ENCODE data around the gene PHKB.
"Not testable (repeated sequence)": the region's sequence is repeated elsewhere in the genome, so short reads cannot be mapped to it uniquely, and the experiment has no call there.

Gene PHKB

DNA sequence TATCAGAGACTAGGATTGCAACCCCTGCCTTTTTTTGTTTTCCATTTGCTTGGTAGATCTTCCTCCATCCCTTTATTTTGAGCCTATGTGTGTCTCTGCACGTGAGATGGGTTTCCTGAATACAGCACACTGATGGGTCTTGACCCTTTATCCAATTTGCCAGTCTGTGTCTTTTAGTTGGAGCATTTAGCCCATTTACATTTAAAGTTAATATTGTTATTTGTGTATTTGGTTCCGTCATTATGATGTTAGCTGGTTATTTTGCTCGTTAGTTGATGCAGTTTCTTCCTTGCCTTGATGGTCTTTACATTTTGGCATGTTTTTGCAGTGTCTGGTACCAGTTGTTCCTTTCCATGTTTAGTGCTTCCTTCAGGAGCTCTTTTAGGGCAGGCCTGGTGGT is 220.4 kb downstream of the PHKB start:
- H3K27ac Mint-ChIP-seq; intact Hi-C loops (cut with micrococcal nuclease); H3K27me3 Mint-ChIP-seq; H3K4me3 Mint-ChIP-seq; H3K4me1 Mint-ChIP-seq (ENCODE audit: low read depth): not testable (repeated sequence)
- Mint-ChIP-seq H3K36me3 (ENCODE audit: low read depth) (peaks cover 79% of the 10 kb centered on the region), H3K9me3 (peaks cover 32% of the 10 kb centered on the region)

DNA sequence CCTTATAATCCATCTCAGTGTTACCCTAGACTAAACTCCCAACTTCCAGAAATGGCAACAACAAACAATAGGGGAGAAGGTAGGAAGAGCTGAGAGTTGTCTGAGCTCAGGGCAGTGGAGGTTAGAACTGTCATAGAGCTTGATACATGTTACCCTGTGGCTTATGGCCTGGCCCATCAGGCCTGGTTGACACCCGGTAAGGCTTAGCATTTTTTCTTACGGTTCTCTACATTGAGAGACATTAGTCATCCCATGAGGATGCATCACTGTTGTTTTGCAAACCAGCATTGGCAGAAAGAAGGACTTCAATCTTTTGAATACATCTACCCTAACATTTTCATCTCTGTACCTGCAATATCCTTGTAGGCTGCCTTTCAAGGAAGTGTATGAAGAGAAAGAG is 226.6 kb downstream of the PHKB start:
- intact Hi-C loops (cut with micrococcal nuclease): no loop called here
- Mint-ChIP-seq H3K4me1 (ENCODE audit: low read depth) (peaks cover 5% of the 10 kb centered on the region), H3K27me3 (no peaks in the 10 kb centered on the region), H3K36me3 (ENCODE audit: low read depth) (peaks cover 71% of the 10 kb centered on the region), H3K27ac (no peak overlapping the region), H3K4me3 (no peak overlapping the region), H3K9me3 (peaks cover 3% of the 10 kb centered on the region)

DNA sequence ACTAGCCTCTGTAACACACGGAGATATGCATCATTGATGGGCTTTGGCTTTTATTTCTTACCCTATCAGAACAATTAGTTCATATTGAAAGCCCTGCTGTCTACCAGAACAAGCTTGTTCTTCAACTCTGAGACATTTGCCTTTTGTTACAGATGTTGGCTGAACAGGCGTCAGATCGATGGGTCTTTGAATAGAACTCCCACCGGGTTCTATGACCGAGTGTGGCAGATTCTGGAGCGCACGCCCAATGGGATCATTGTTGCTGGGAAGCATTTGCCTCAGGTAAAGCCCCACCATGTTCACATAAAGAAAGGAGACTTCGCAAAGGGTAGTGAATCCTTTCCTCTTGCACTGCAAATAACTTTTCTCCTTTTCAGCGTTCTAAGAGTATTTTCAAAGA is 232.1 kb downstream of the PHKB start:
- Mint-ChIP-seq H3K27me3 (no peaks in the 10 kb centered on the region), H3K4me1 (ENCODE audit: low read depth) (peaks cover 5% of the 10 kb centered on the region), H3K27ac (no peak overlapping the region), H3K4me3 (no peak overlapping the region), H3K9me3 (no peaks in the 10 kb centered on the region), H3K36me3 (ENCODE audit: low read depth) (peaks cover 86% of the 10 kb centered on the region)
- intact Hi-C loops (cut with micrococcal nuclease): no loop called here

DNA sequence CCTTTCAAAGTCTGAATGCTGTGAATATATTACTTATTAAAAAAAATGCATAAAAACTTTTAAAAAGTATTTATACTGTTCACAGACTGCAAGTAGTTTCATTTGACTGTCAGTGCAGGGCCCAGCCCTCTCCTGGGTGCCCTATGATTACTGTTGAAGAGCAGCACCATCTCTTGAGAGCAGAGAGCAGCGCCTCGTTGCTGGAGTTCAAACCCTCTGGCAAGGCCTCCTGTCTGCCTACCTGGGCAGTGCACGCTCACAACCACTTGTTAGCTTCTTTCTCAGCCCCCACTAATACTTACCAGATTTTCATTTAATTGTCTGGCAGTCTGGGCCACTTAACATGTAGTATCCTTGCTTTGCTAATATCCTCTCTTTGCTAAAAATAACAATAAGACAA is 233.4 kb downstream of the PHKB start:
- Mint-ChIP-seq H3K27me3 (no peaks in the 10 kb centered on the region), H3K9me3 (no peaks in the 10 kb centered on the region), H3K36me3 (ENCODE audit: low read depth) (peaks cover 85% of the 10 kb centered on the region), H3K27ac (no peak overlapping the region), H3K4me1 (ENCODE audit: low read depth) (peaks cover 11% of the 10 kb centered on the region), H3K4me3 (no peak overlapping the region)
- intact Hi-C loops (cut with micrococcal nuclease): no loop called here

- Mint-ChIP-seq H3K27me3 (no peaks in the 10 kb centered on the region), H3K4me1 (ENCODE audit: low read depth) (peaks cover 11% of the 10 kb centered on the region), H3K27ac (no peak overlapping the region), H3K9me3 (no peaks in the 10 kb centered on the region), H3K36me3 (ENCODE audit: low read depth) (peaks cover 82% of the 10 kb centered on the region), H3K4me3 (no peak overlapping the region)
- intact Hi-C loops (cut with micrococcal nuclease): no loop called here
These were observed 234.6 kb downstream of the PHKB start for GRCh38 chr16:47695756-47696155.

- no peak overlapping the region for H3K27ac Mint-ChIP-seq
- no peaks in the 10 kb centered on the region for H3K9me3 Mint-ChIP-seq
- intact Hi-C loops (cut with micrococcal nuclease): no loop called here
- peaks cover 6% of the 10 kb centered on the region for H3K4me1 Mint-ChIP-seq (ENCODE audit: low read depth)
- peaks cover 84% of the 10 kb centered on the region for H3K36me3 Mint-ChIP-seq (ENCODE audit: low read depth)
- H3K27me3 Mint-ChIP-seq: no peaks in the 10 kb centered on the region
- H3K4me3 Mint-ChIP-seq: no peak overlapping the region
These were observed 236.7 kb downstream of the PHKB start for GRCh38 chr16:47697826-47698225.

GRCh38 chr16:47699106-47699505 is 238.0 kb downstream of the PHKB start:
- no peaks in the 10 kb centered on the region for H3K27me3 Mint-ChIP-seq
- no peak overlapping the region for H3K4me3 Mint-ChIP-seq
- H3K9me3 Mint-ChIP-seq: no peaks in the 10 kb centered on the region
- intact Hi-C loops (cut with micrococcal nuclease): no loop called here
- H3K27ac Mint-ChIP-seq: no peak overlapping the region
- H3K36me3 Mint-ChIP-seq (ENCODE audit: low read depth): peaks cover 80% of the 10 kb centered on the region
- peaks cover 6% of the 10 kb centered on the region for H3K4me1 Mint-ChIP-seq (ENCODE audit: low read depth)

- H3K27me3 Mint-ChIP-seq: no peaks in the 10 kb centered on the region
- peaks cover 6% of the 10 kb centered on the region for H3K4me1 Mint-ChIP-seq (ENCODE audit: low read depth)
- H3K36me3 Mint-ChIP-seq (ENCODE audit: low read depth): peaks cover 65% of the 10 kb centered on the region
These were observed 239.9 kb downstream of the PHKB start for GRCh38 chr16:47700857-47701587.

GRCh38 chr16:47705266-47705665 is 244.1 kb downstream of the PHKB start:
- intact Hi-C loops (cut with micrococcal nuclease): no loop called here
- no peak overlapping the region for H3K27ac Mint-ChIP-seq
- no peak overlapping the region for H3K4me3 Mint-ChIP-seq
- H3K27me3 Mint-ChIP-seq: no peaks in the 10 kb centered on the region
- no peaks in the 10 kb centered on the region for H3K9me3 Mint-ChIP-seq
- H3K36me3 Mint-ChIP-seq (ENCODE audit: low read depth): peaks cover 34% of the 10 kb centered on the region
- H3K4me1 Mint-ChIP-seq (ENCODE audit: low read depth): no peaks in the 10 kb centered on the region

More at GRCh38 chr16:47700857-47701587, 239.9 kb downstream of the PHKB start:
- Mint-ChIP-seq H3K4me3 (no peak overlapping the region), H3K9me3 (no peaks in the 10 kb centered on the region), H3K27ac (no peak overlapping the region)
- intact Hi-C loops (cut with micrococcal nuclease): no loop called here

- Mint-ChIP-seq H3K36me3 (ENCODE audit: low read depth) (peaks cover 4% of the 10 kb centered on the region), H3K27ac (no peak overlapping the region), H3K27me3 (no peaks in the 10 kb centered on the region), H3K4me1 (ENCODE audit: low read depth) (no peaks in the 10 kb centered on the region), H3K4me3 (no peak overlapping the region), H3K9me3 (no peaks in the 10 kb centered on the region)
- intact Hi-C loops (cut with micrococcal nuclease): no loop called here
These were observed 250.7 kb downstream of the PHKB start for GRCh38 chr16:47711809-47712208.

- Mint-ChIP-seq H3K4me3 (no peak overlapping the region), H3K27ac (no peak overlapping the region), H3K9me3 (no peaks in the 10 kb centered on the region), H3K27me3 (no peaks in the 10 kb centered on the region), H3K4me1 (ENCODE audit: low read depth) (no peaks in the 10 kb centered on the region), H3K36me3 (ENCODE audit: low read depth) (no peaks in the 10 kb centered on the region)
- intact Hi-C loops (cut with micrococcal nuclease): no loop called here
These were observed 251.4 kb downstream of the PHKB start for GRCh38 chr16:47712276-47713224.

DNA sequence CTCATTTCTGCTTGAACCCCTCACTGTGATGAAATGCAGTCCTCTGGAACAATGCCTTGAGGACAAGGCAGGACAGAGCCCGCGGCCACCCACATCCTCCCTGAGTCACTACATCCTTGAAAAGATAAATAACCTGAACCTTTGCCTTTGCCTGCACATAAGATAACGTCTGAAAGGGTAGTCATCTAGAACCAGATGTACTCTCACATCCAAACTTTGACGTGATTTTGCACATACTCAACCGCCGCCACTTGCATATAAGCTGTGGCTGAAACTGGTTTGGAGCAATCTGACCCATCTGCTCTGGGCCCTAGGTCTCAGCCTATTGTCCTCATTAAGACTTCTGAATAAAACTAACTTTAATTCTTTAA is 252.1 kb downstream of the PHKB start:
- intact Hi-C loops (cut with micrococcal nuclease): no loop called here
- Mint-ChIP-seq H3K4me3 (no peak overlapping the region), H3K4me1 (ENCODE audit: low read depth) (no peaks in the 10 kb centered on the region), H3K27ac (no peak overlapping the region), H3K9me3 (no peaks in the 10 kb centered on the region), H3K36me3 (ENCODE audit: low read depth) (no peaks in the 10 kb centered on the region), H3K27me3 (no peaks in the 10 kb centered on the region)

DNA sequence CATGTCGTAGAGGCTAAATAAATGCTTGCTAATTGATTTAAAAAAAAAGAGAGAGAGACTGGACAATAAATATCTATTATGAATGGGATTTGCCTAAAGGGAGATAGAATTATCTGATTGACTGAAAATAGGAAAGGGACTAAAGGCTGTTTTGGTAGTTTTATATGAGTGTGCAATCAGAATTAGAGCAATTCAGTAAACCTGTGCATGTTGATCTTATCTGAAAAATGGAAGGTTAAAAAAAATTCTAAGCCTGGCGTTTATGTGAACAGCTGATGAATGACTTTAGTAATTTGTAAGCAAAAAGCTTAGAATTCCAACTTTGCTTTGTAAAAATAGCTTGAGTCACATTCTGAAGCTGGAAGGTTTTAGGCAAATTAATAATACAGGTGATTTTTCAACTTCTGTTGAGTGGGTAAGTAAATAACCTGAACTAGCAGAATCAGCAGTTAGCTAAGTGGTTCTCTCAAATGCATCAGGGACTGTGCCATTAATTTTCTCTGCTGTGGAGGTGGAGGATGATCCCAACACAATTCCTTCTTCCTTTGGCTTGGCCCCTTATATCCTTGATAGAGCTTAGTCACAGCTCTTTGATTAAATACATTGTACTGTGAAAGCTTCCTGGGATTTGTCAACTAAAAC is 254.4 kb downstream of the PHKB start:
- H3K9me3 Mint-ChIP-seq: no peaks in the 10 kb centered on the region
- H3K27me3 Mint-ChIP-seq: no peaks in the 10 kb centered on the region
- H3K27ac Mint-ChIP-seq: no peak overlapping the region
- no peak overlapping the region for H3K4me3 Mint-ChIP-seq
- no peaks in the 10 kb centered on the region for H3K4me1 Mint-ChIP-seq (ENCODE audit: low read depth)
- H3K36me3 Mint-ChIP-seq (ENCODE audit: low read depth): no peaks in the 10 kb centered on the region
- intact Hi-C loops (cut with micrococcal nuclease): no loop called here

DNA sequence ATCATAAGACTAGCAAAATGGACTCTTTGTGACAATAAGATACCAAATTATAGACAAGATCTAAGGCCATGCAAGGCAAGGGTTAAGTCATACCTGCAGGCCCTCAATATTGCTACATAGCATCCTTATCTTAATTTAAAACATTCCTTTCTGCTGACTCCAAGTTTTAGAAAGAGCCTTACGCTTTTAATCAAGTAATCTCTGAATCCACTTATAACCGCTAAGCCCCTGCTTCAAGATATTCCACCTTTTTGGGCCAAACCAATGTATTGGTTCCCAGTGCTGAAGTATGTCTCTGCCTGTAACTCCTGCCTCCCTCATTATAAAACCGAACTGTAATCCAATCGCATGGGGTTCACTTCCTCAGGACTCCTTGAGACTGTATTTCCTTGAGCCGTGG is 255.4 kb downstream of the PHKB start:
- Mint-ChIP-seq H3K27ac (no peak overlapping the region), H3K9me3 (no peaks in the 10 kb centered on the region), H3K36me3 (ENCODE audit: low read depth) (no peaks in the 10 kb centered on the region), H3K4me3 (no peak overlapping the region), H3K27me3 (no peaks in the 10 kb centered on the region), H3K4me1 (ENCODE audit: low read depth) (no peaks in the 10 kb centered on the region)
- intact Hi-C loops (cut with micrococcal nuclease): no loop called here

All from dendritic cell treated with granulocyte-macrophage colony-stimulating factor and Interleukin-4, amounts not matched to agents 40 ng/mL and 50 ng/mL, for 4 days (primary cell).